Stimulated activated effector memory CD8-positive, alpha-beta T cell treated with anti-CD3 and anti-CD28 coated beads, Interleukin-12 subunit alpha, Interleukin-12 subunit beta, amount 100 ng/mL, for 72 hours (primary cell): ENCODE data around the gene NELFB.

ENCODE experiments used
- ATAC-seq: fragments of 150-1000 bp; cut with Tn5 transposase; 2 replicates; pipeline ENCODE4 v1.10.0; 2021
- DNase-seq, 2 donors: peaks; one replicate each; pipeline ENCODE4 v3.0.0; 2021 to 2022; ENCODE audit warnings: low spot score in 2 of 2
- H3K27ac Mint-ChIP-seq: one replicate; pipeline ENCODE4 v1.8.0; 2022; ENCODE audit warnings: mild to moderate bottlenecking, mixed read lengths
- H3K36me3 Mint-ChIP-seq: one replicate; pipeline ENCODE4 v1.8.0; 2022; ENCODE audit warnings: mild to moderate bottlenecking, mixed read lengths
- H3K4me1 Mint-ChIP-seq: one replicate; pipeline ENCODE4 v1.8.0; 2022; ENCODE audit warnings: mixed read lengths
- H3K4me3 Mint-ChIP-seq: one replicate; pipeline ENCODE4 v1.8.0; 2022; ENCODE audit warnings: mild to moderate bottlenecking, mixed read lengths
- H3K9me3 Mint-ChIP-seq: one replicate; pipeline ENCODE4 v1.8.0; 2022; ENCODE audit warnings: mixed read lengths

Gene NELFB

DNA sequence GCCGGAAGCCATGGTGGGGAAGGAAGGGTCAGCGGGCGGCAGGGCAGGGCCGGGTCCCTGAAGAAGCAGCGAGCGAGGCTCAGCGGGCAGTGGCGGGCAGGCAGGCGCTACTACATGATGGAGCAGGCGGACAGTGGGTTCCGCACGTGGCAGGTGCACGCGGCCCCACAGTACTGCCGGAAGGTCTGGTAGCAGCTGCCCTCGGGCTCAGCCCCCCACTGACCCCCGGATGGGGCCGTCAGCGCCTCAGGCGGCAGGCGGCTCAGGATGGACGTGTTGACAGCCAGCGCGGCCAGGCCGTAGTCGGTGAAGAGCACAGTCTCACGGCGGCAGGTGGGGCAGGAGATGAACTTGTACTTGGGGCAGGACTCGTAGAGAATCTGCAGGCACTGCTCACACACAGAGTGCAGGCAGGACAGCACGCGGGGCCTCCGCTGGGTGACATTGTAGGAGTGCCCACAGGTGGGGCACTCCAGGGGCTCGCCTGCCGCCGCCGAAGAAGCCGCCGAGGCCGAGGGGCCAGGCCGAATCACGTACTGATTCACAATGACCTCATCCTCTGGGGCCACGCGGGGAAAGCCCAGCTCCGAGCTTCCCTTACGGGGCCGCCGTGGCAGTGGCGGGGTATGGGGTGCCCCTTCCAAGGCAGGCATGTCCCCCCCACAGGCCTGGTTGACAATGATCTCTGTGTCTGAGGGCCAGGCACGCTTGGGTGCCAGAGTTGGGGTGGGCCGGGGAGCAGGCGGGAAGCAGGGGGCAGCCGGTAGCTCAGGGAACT lies 34.6 kb upstream of the NELFB start:
- ATAC-seq = no peak
- Mint-ChIP-seq H3K27ac (no peak overlapping the region), H3K4me3 (peak overlapping the region; percentile 38), H3K36me3 (peaks cover 7% of the 10 kb centered on the region), H3K4me1 (peaks cover 9% of the 10 kb centered on the region), H3K9me3 (no peaks in the 10 kb centered on the region)
- no peak for DNase-seq

DNA sequence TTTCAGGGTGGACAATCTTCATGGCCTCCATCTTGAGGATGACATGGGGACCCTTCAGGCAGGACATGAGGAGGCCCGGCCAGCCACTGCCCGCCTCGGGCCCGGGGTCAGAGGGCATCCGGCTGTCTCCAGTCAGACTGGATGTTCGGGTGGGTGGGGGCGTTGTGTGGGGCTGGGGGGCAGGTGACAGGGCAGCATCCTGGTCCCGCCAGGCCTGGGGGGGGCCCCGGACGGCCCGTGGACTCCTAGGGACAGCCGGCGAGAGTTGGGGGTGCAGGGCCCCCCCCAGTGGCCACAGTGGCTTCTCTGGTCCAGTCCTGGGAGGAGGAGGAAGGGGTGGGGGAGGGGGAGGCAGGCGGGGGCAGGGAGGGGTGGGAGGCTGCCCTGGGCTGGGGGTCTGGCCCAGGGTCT lies 34.0 kb upstream of the NELFB start:
- ATAC-seq = no peak
- H3K27ac Mint-ChIP-seq = no peak overlapping the region

DNA sequence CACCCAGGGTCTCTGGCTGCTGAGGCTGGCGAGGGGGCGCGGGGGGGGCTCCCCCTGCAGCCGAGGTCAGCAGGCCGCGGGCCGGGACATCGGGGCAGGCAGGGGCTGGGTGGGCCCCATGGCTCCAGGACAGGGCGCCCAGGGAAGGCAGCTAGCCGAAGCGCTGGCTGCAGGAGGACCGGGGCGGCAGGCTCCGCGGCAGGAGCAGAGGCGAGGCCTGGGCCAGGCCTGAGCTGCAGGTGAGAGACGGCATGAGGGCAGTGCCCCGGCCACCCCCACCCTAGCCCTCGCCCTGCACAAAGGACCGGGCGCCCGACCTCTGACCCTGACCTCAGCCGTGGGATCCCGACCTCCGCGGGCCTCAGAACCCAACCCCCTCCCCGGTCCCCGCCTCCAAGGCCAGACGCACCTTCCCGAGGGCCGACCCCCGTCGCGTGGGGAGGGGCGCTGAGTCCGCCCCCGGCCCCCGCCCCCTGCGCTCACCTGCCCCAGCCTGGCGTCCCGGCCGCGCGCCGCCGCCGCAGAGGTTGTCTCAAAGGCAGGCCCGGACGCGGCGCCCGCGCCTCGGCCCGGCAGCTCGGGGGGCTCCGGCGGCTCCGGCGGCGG lies 33.5 kb upstream of the NELFB start:
- no peak for DNase-seq
- peaks cover 9% of the 10 kb centered on the region for H3K4me1 Mint-ChIP-seq
- H3K4me3 Mint-ChIP-seq = no peak overlapping the region
- H3K36me3 Mint-ChIP-seq = peaks cover 7% of the 10 kb centered on the region
- H3K9me3 Mint-ChIP-seq = no peaks in the 10 kb centered on the region
- no peak overlapping the region for H3K27ac Mint-ChIP-seq
- no peak for ATAC-seq

More for the DNA sequence above, 34.0 kb upstream of the NELFB start:
- no peak for DNase-seq
- peak overlapping the region; percentile 38 for H3K4me3 Mint-ChIP-seq
- H3K36me3 Mint-ChIP-seq = peaks cover 7% of the 10 kb centered on the region
- peaks cover 9% of the 10 kb centered on the region for H3K4me1 Mint-ChIP-seq
- H3K9me3 Mint-ChIP-seq = no peaks in the 10 kb centered on the region

DNA sequence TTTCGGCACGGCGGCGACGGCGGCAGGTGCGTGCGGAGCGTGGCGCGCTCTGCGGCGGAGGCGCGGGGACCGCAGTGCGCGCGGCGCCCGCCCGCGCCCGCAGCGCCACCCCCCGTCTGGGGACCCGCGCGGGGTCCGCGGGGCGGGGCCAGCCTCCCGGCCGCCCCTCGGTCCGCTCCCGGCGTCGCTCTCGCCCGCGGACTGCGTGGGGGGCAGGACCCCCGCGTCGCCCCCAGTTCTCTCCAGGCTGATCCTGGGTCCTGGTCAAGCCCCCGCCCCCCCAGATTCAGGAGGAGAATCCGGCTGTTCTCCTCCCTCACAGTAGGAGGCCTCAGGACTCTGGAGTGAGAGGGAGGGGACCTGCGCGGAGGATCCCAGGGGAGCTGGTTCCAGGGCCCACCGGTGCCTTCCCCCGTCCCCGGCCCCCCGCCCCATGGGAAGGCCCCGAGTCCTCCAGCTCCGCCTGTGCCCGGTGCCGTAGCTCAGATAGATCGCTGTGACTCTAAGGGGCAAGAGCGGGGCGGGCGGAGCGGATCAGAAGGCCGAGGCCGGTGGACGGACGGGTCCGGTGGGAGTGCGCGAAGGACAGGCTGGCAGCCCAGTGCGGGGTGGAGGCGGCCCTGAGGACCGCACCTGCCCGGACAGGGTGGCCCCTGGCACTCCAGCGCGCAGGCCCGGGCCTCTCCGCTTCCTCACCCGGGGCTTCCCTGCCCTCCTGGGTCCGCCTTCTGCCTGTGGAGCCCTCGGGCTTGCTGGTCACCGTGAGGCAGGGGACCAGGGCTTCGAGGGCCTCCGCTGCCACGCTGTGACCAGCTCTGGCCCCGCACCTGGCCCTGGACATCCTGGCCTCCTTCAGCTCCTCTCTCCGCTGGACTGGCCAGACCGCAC lies 32.7 kb upstream of the NELFB start, which contains the start of gene RNF208:
RNF208 (minus strand) TSS at position 51 of the 888 bp plus-strand sequence. CDS start 1,028 bp downstream, outside the sequence.
- H3K4me1 Mint-ChIP-seq = peaks cover 11% of the 10 kb centered on the region

DNA sequence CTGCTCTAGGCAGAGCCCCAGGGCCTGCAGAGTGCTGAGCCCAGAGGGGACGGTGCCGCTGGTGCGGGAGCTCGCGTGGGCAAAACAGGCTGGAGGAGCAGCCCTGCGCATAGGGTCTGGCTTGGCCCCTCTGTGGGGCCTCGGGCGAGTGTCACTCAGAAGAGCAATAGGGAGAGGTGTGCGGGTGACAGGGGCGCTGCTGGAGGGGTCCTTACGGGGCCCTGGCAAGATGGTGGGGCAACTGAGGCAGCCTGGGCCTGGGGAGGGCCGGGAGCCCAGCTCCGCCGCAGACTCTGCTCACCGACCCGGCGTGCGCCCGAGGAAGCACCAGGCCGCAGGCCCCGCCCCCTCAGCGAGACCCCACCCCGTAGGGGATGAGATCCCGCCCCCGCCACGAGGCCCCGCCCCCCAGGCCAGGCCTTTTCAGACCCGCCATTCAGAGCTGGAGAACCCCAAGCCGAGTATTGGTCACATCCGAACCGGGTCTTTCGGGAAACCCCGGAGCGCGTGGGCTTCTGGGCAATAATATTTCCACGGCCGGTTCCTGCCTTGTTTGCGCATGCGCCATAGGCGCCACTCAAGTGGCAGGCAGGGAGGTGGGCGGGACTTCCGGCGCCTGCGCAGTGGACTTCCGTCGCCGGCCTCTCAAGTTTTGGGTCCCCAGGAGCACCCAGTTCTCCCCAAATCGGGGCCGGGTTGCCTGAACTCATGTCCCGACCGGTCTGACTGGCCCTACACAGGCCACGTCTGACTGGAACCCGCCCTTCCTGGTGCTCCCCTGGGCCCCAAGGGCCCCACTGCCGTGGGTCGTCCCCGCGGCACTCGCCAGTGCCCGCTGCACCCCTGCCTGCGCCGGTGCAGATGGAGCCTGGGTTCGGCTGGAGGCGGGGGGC lies 31.8 kb upstream of the NELFB start:
- Mint-ChIP-seq H3K27ac (peak overlapping the region; percentile 79), H3K9me3 (no peaks in the 10 kb centered on the region), H3K36me3 (peaks cover 7% of the 10 kb centered on the region), H3K4me1 (peaks cover 16% of the 10 kb centered on the region), H3K4me3 (peak overlapping the region; percentile 74)
- ATAC-seq (peak; percentile 87), DNase-seq (peak; percentile 91 to 99)

More for the DNA sequence above, 32.7 kb upstream of the NELFB start, which contains the start of gene RNF208:
- Mint-ChIP-seq H3K27ac (peak within 1 kb of the TSS; percentile 79), H3K36me3 (peaks cover 7% of the 10 kb centered on the region), H3K9me3 (no peaks in the 10 kb centered on the region), H3K4me3 (peak within 1 kb of the TSS; percentile 74)
- ATAC-seq (no peak), DNase-seq (peak in 1 of 2 donors; percentile 57)

DNA sequence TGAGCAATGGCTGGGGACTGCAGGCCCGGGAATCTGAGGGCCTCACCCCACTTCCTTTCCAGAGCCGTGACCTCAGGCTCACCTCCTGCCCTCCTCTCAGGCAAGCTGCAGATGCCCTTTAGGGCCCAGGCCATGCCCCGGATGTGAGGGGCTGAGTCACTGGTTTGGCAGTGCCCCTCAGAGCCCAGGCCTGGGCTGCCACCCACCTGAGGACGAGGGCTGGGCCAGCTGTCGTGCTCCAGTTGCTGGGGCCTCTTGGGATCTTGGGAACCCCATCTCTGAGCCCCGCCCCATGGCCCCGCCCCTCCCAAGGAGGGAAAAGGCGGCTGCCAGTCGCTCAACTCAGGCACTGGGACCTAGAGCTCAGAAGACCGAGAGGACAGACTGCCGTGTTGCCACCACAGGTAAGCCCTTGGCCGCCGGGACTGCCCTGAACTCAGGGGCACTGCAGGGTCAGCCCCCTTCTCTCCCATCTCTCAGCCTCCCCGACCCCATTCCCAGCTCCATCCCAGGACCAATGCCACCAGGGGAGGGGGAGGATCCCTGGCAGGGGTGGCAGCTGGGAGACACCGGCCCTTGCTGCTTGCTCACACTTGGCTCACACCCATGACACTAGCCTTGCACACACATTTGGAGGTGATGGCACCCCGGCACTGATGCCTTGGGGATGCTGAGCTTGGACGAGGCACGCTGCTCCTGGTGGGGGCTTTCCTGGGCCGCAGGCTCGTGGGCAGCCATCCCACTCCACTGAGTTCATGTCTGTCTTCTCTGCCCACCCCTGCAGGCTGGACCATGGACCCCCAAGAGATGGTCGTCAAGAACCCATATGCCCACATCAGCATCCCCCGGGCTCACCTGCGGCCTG lies 30.1 kb upstream of the NELFB start, which contains the start of gene CYSRT1:
CYSRT1 (plus strand) TSS at position 345 of the 865 bp plus-strand sequence; CDS start at position 793, 448 bp downstream.
- Mint-ChIP-seq H3K4me1 (peaks cover 13% of the 10 kb centered on the region), H3K9me3 (no peaks in the 10 kb centered on the region), H3K27ac (peak within 1 kb of the TSS; percentile 79), H3K4me3 (peak within 1 kb of the TSS; percentile 74), H3K36me3 (peaks cover 7% of the 10 kb centered on the region)
- ATAC-seq (peak; percentile 27), DNase-seq (no peak)

DNA sequence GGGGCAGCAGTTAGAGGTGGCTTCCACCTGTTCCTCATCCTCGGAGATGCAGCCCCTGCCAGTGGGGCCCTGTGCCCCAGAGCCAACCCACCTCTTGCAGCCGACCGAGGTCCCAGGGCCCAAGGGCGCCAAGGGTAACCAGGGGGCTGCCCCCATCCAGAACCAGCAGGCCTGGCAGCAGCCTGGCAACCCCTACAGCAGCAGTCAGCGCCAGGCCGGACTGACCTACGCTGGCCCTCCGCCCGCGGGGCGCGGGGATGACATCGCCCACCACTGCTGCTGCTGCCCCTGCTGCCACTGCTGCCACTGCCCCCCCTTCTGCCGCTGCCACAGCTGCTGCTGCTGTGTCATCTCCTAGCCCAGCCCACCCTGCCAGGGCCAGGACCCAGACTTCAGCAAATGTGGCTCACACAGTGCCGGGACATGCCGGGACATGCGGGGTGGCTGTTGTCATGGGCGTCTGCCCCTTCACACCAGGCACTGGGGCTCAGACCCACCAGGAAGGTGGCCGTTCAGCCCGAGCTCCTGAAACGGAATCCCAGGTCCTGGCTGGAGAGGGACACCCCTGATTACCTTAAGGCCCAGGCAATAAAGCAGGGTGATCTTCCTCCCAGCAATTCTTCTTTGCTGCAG lies 29.3 kb upstream of the NELFB start:
- no peak overlapping the region for H3K4me3 Mint-ChIP-seq
- no peaks in the 10 kb centered on the region for H3K9me3 Mint-ChIP-seq
- DNase-seq = no peak
- peaks cover 12% of the 10 kb centered on the region for H3K4me1 Mint-ChIP-seq
- peaks cover 7% of the 10 kb centered on the region for H3K36me3 Mint-ChIP-seq
- ATAC-seq = no peak
- peak overlapping the region; percentile 45 for H3K27ac Mint-ChIP-seq

DNA sequence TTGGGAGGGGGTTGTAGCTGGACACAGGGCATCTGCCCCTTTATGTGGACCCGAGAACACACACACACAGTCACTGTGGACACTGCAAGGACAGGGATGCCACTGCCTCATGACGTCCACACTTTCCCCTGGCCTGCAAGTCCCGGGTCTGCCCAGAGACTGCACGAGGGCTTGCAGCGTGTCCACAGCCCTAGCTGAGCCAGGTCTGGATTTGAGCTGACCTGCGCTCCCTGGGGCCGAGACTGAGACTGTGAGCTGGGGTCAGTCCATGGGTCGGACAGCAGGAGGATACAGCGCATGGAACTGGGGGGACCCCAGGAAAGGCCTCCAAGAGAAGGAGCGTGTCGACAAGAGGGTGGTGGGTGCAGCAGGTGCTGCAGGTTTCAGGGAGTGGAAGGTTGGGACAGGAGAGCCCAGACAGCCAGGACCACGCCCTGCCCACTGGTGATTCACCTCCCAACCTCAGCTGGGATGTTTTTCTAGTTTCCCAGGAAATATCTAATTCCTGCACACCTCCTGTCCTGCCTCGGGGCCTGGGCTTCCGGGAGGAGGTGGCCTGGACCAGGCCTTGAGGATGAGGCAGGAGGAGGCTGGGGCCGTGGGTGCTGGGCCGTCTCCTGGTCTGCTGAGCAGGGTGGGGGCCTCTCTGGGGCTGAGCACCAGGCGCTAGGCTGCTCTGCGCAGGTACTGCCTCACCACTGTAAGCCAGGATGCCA lies 28.6 kb upstream of the NELFB start:
- DNase-seq (no peak), ATAC-seq (no peak)
- Mint-ChIP-seq H3K4me1 (peaks cover 12% of the 10 kb centered on the region), H3K36me3 (peaks cover 7% of the 10 kb centered on the region), H3K27ac (no peak overlapping the region), H3K9me3 (no peaks in the 10 kb centered on the region), H3K4me3 (no peak overlapping the region)

DNA sequence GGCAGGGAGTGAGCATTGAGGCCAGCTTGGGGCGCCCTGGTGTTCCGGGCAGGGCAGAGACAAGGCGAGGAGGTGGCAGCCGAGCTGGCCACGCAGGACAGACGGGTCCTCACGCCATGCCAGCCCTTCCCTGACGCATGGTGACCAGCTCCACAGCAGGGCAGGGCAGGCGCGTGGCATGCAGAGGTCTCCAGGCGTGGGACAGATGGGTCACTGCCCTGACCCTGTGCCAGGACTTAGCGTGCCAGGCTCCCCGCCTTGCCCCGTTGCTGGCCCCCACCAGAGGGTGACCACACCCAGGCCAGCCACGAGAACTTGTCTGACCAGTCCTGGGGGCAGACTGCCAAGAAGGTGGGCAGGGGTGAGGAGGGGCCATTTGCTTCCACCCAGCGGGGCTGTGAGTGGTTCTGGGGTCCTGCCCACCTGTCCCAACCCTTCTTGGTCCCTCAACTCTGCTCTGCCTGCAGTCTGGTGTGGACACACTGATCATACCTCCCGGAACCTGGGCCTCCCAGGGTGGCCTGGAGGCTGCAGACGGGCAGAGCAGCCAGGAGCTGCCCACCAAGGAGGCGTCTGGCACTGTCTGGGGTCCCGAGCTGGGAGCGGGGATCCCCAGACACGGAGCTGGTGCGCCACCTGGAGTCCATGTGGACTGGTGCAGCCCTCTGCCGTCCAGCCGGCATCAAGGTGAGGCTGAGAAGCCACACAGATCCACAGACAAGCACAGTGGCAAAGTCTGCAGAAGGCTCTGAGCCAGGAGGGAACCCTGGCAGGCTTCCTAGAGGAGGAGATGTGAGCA lies 27.9 kb upstream of the NELFB start, which contains the start of gene RNF224:
RNF224 (plus strand) TSS at position 449 of the 799 bp plus-strand sequence. CDS start 834 bp downstream, outside the sequence.
- Mint-ChIP-seq H3K27ac (peak within 1 kb of the TSS; percentile 27), H3K4me3 (no peak within 1 kb of the TSS), H3K4me1 (peaks cover 12% of the 10 kb centered on the region), H3K36me3 (peaks cover 7% of the 10 kb centered on the region), H3K9me3 (no peaks in the 10 kb centered on the region)
- peak; percentile 62 for ATAC-seq
- peak; percentile 82 to 90 for DNase-seq

DNA sequence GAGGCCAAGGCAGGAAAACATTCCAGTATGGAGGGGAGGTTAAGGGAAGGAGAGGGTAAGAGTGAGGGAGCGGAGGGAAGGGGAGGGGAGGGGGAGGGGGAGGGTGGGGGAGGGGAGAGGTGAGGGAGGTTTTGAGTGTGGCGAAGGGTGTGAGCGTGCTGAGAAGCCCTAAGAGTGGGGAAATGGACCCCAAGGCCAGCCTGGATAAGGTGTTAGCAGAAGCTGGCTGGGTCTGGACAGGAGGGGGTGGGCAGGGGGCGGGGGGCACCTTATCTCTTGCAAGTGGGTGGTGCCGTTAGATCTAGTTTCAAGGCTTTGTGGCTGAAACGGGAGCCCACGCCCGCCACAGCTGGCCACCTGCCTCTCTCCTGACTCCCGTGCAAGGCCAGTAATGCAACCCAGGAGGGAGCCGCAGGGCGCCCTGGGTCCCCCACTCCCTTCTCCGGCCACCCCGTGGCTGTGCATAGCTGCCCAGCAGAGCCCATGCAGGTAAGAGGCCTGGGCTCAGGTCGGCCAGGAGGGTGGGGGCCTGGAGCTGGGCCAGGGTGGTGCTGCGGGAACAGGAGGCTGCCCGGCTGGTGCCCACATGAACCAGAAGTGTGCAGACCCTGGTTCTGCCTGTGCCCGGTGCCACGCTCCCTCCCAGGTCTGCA lies 27.1 kb upstream of the NELFB start:
- peaks cover 9% of the 10 kb centered on the region for H3K4me1 Mint-ChIP-seq
- peak overlapping the region; percentile 27 for H3K27ac Mint-ChIP-seq
- H3K4me3 Mint-ChIP-seq = no peak overlapping the region
- ATAC-seq = no peak
- H3K9me3 Mint-ChIP-seq = no peaks in the 10 kb centered on the region
- DNase-seq = no peak
- peaks cover 7% of the 10 kb centered on the region for H3K36me3 Mint-ChIP-seq

DNA sequence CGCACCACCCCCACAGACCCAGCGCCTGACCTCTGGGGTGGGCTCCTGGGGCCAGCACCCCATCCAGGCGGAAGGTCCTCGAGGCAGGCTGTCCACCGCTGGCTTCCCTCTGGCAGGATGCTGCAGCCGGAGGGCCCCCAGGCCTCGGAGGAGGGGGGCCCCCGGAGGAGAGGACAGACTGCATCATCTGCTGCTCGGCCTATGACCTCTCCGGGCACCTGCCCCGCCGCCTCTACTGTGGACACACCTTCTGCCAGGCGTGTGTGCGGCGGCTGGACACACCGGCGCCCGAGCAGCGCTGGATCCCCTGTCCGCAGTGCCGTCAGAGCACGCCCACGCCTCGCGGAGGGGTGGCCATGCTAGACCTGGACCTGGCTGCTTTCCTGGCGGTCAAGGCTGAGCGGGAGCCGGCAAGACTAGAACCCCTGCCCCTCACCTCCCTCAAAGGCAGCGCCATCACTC lies 26.6 kb upstream of the NELFB start:
- Mint-ChIP-seq H3K4me1 (peaks cover 6% of the 10 kb centered on the region), H3K36me3 (peaks cover 2% of the 10 kb centered on the region), H3K9me3 (no peaks in the 10 kb centered on the region), H3K4me3 (no peak overlapping the region), H3K27ac (no peak overlapping the region)
- ATAC-seq (no peak), DNase-seq (no peak)
